Aorta (tissue), 5 donors: Measurements from ENCODE around the gene ERMP1. TPM values are rescaled to one million over a fixed set of nuclear protein-coding genes. Genes with fewer than 3 reads are reported as not detected.

Experiments
- ATAC-seq: fragments of 200-7000 bp; cut with Tn5 transposase; one replicate; pipeline ENCODE4 v1.9.1; 2022; ENCODE audit warnings: moderate library complexity; ENCODE audit not compliant: low FRiP score
- DNase-seq, 2 donors: peaks; one replicate each; pipeline ENCODE4 v3.0.0-alpha.2; 2020
- H3K27ac ChIP-seq, 2 donors: one replicate each; pipeline ENCODE4 v1.5.1; 2013; ENCODE audit warnings: low read length in 2 of 2, mild to moderate bottlenecking in 2 of 2, moderate library complexity in 2 of 2, control low read depth in 1 of 2, inconsistent platforms in 1 of 2, low read depth in 1 of 2
- H3K27me3 ChIP-seq, 2 donors: one replicate each; pipeline ENCODE4 v1.6.1; 2013; ENCODE audit warnings: control low read depth in 1 of 2, low read length in 1 of 2, mild to moderate bottlenecking in 1 of 2, moderate library complexity in 1 of 2; ENCODE audit not compliant: insufficient read depth in 2 of 2, control insufficient read depth in 1 of 2
- H3K36me3 ChIP-seq, 2 donors: one replicate each; pipeline ENCODE4 v1.6.1; 2013; ENCODE audit warnings: control low read depth in 1 of 2, low read length in 1 of 2, mild to moderate bottlenecking in 1 of 2; ENCODE audit not compliant: insufficient read depth in 2 of 2, control insufficient read depth in 1 of 2
- H3K4me1 ChIP-seq, 2 donors: one replicate each; pipeline ENCODE4 v1.6.1; 2013; ENCODE audit warnings: low read length in 2 of 2, control low read depth in 1 of 2, mild to moderate bottlenecking in 1 of 2, moderate library complexity in 1 of 2; ENCODE audit not compliant: insufficient read depth in 2 of 2, control insufficient read depth in 1 of 2
- H3K4me3 ChIP-seq, 2 donors: one replicate each; pipeline ENCODE4 v1.5.1; 2013; ENCODE audit warnings: low read length in 2 of 2, control low read depth in 1 of 2, mild to moderate bottlenecking in 1 of 2
- H3K9me3 ChIP-seq: one replicate; pipeline ENCODE4 v1.6.1; 2013; ENCODE audit warnings: mild to moderate bottlenecking, low read length; ENCODE audit not compliant: control insufficient read depth
- WGBS, 2 donors: extraction: QIAGEN DNeasy Blood & Tissue Kit; methylation state at CpG; one replicate each; pipeline ENCODE4 v1.1.7; 2013; 5-methylcytosine and 5-hydroxymethylcytosine counted together
- intact Hi-C, 2 donors: fragments of 100-400 bp; cut with DNase I; formaldehyde crosslinking; loops; one replicate each; pipeline versions ENCODE4 v1.14.2 to v1.15.0; 2022
- polyA plus RNA-seq, 2 donors: library from polyadenylated mRNA; stranded (reverse); fragments of 200-250 nt; gene quantifications; one replicate each; pipeline ENCODE4 v1.2.3, GENCODE V29; 2013
- total RNA-seq, 2 donors: library from RNA; stranded (reverse); fragmentation: NEBNext Ultra II Directional; extraction: Animal tissue kit (Norgen Biotek cat#: 25700); gene quantifications; one replicate each; pipeline ENCODE4 v1.2.1, GENCODE V29; 2021
- donor health status: healthy with polysubstance abuse.
- donor health status: Bipolar disorder and iron deficiency.
- donor health status: DM: no; HTN: no; CAD: no.
- donor health status: DM: no; HTN: no; CAD: no.
- donor health status: DM: yes; HTN: yes; CAD: no.

ERMP1 gene
- total and polyA plus RNA-seq, 4 donors = 2.5 to 11.2 (median 5.5) TPM

- no peaks in the 10 kb centered on the region for H3K9me3 ChIP-seq
- H3K4me3 ChIP-seq = no peak overlapping the region
- intact Hi-C loops = no loop called here
- 94 to 98% methylated on average over 2 of the region's 2 CpGs for WGBS, 2 donors
- no peaks in the 10 kb centered on the region for H3K27me3 ChIP-seq
- no peaks in the 10 kb centered on the region for H3K4me1 ChIP-seq
- H3K27ac ChIP-seq = no peak overlapping the region
- DNase-seq = no peak
- ATAC-seq = no peak
- no peaks in the 10 kb centered on the region for H3K36me3 ChIP-seq
Measured at GRCh38 chr9:5735072-5735471, 97.8 kb downstream of the ERMP1 start.

Other genes starting within 250 kb of the ERMP1 start
- 10 to 100 TPM; 27.7 to 36.7 TPM for gene RIC1, start 204.0 kb downstream of the ERMP1 start, total RNA-seq
- gene RIC1, start 204.0 kb downstream of the ERMP1 start, polyA plus RNA-seq = 1 to 10 TPM; 3.0 to 6.9 TPM
- gene MLANA, start 57.8 kb upstream of the ERMP1 start, total RNA-seq = not detected
- gene MLANA, start 57.8 kb upstream of the ERMP1 start, polyA plus RNA-seq = under 1 TPM in 1 of 2 donors, not detected in 1; 0.25 TPM
- gene RANBP6, start 182.5 kb upstream of the ERMP1 start, total RNA-seq = 10 to 100 TPM; 14.0 TPM
- 1 to 10 TPM; 2.4 to 7.7 TPM for gene RANBP6, start 182.5 kb upstream of the ERMP1 start, polyA plus RNA-seq